ENCODE results near the gene EEIG2. TPM values are rescaled to one million over a fixed set of nuclear protein-coding genes. Genes with fewer than 3 reads are reported as not detected.

EEIG2 gene
- total and polyA plus RNA-seq, 2 donors (not counting 3 experiments of a cell fraction or from before 2014, with no cell fraction given), result 2.5 to 7.2 TPM

DNA sequence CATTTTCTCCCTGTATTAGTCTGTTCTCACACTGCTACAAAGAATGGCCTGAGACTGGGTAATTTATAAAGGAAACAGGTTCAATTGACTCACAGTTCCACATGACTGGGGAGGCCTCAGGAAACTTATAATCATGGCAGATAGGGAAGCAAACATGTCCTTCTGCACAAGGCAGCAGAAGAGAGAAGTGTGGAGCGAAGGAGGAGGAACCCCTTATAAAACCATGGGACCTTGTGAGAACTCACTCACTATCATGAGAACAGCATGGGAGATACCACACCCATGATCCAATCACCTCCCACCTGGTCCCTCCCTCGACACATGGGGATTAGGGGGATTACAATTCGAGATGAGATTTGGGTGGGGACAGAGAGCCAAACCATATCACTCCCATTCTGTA, 35.2 kb upstream of the EEIG2 start:
- H4K20me1 ChIP-seq (replicated peaks; ENCODE audit: control insufficient read depth, extremely low read depth, insufficient read depth, low read length), result no peaks in the 10 kb centered on the region
- H2AFZ ChIP-seq (ENCODE audit: low read depth, low read length), result no peak overlapping the region
- ChIA-PET POLR2A (no interaction called here), CTCF (no interaction called here)
- no peaks in the 10 kb centered on the region for H3K4me1 ChIP-seq (ENCODE audit: control insufficient read depth, extremely low read depth, insufficient read depth, low read length)
- no peak for TF ChIP-seq POLR2AphosphoS5 (IDR thresholded peaks at IDR 0.05; ENCODE audit: insufficient read depth, low read depth, low read length)
- TF ChIP-seq, protein P1, sequence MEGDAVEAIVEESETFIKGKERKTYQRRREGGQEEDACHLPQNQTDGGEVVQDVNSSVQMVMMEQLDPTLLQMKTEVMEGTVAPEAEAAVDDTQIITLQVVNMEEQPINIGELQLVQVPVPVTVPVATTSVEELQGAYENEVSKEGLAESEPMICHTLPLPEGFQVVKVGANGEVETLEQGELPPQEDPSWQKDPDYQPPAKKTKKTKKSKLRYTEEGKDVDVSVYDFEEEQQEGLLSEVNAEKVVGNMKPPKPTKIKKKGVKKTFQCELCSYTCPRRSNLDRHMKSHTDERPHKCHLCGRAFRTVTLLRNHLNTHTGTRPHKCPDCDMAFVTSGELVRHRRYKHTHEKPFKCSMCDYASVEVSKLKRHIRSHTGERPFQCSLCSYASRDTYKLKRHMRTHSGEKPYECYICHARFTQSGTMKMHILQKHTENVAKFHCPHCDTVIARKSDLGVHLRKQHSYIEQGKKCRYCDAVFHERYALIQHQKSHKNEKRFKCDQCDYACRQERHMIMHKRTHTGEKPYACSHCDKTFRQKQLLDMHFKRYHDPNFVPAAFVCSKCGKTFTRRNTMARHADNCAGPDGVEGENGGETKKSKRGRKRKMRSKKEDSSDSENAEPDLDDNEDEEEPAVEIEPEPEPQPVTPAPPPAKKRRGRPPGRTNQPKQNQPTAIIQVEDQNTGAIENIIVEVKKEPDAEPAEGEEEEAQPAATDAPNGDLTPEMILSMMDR (IDR thresholded peaks at IDR 0.05; ENCODE audit: extremely low read depth in 1 of 2, insufficient read depth in 1 of 2, low read depth in 1 of 2, low read length in 2 of 2), result no peak
- TF ChIP-seq, protein P2, sequence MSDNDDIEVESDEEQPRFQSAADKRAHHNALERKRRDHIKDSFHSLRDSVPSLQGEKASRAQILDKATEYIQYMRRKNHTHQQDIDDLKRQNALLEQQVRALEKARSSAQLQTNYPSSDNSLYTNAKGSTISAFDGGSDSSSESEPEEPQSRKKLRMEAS (IDR thresholded peaks at IDR 0.05; ENCODE audit: insufficient read depth, insufficient read length), result no peak
- TF ChIP-seq MYC (IDR thresholded peaks at IDR 0.05; ENCODE audit: low read depth, low read length), result no peak
- TF ChIP-seq GATA2 (IDR thresholded peaks at IDR 0.05; ENCODE audit: insufficient read depth, insufficient read length, low read depth, low read length), result no peak
- no peak for TF ChIP-seq POLR2A (IDR thresholded peaks at IDR 0.05; ENCODE audit: low read depth, low read length)
- TF ChIP-seq JUN (IDR thresholded peaks at IDR 0.05; ENCODE audit: borderline replicate concordance, insufficient read depth, insufficient read length, low read depth), result no peak
- no peak for TF ChIP-seq EZH2 (IDR thresholded peaks at IDR 0.05; ENCODE audit: borderline replicate concordance, low read depth, low read length, severe bottlenecking)
- TF ChIP-seq FOS (IDR thresholded peaks at IDR 0.05; ENCODE audit: borderline replicate concordance, insufficient read depth, low read length), result no peak
- no peak for DNase-seq (ENCODE audit: low read depth, low spot score)
- no peaks in the 10 kb centered on the region for H3K9me3 ChIP-seq (replicated peaks; ENCODE audit: control insufficient read depth, insufficient read depth, low read length)
- no peaks in the 10 kb centered on the region for H3K79me2 ChIP-seq (ENCODE audit: control insufficient read depth, insufficient read depth, low read length)
- no peaks in the 10 kb centered on the region for H3K36me3 ChIP-seq (ENCODE audit: control insufficient read depth in 2 of 2, extremely low read depth in 1 of 2, insufficient read depth in 2 of 2, low read length in 2 of 2)
- dilution Hi-C loops (cut with MboI; ENCODE audit: extremely low pct_ligation_motif_present, low sequenced_read_pairs) (no loop called here), intact Hi-C loops (cut with micrococcal nuclease) (no loop called here)
- no TSS peak for BruUV-seq (replicated peaks)
- FAIRE-seq, result no peak
- peaks cover 0 to 5% of the 10 kb centered on the region in 2 experiments for H3K27me3 ChIP-seq (ENCODE audit: control insufficient read depth in 2 of 2, insufficient read depth in 2 of 2, low read length in 2 of 2)
- H3K4me2 ChIP-seq (ENCODE audit: insufficient read depth, low read length), result no peak overlapping the region
- H3K9ac ChIP-seq (replicated peaks; ENCODE audit: extremely low read depth, insufficient read depth, low read length), result no peak overlapping the region
- H3K9me1 ChIP-seq (replicated peaks; ENCODE audit: control insufficient read depth, extremely low read depth, insufficient read depth, low read length), result no peaks in the 10 kb centered on the region
- H3K4me3 ChIP-seq (replicated peaks in 1 of 3; ENCODE audit: insufficient read depth in 1 of 3, low read depth in 1 of 3, low read length in 3 of 3), result no peak overlapping the region
- H3K27ac ChIP-seq (ENCODE audit: insufficient read depth, low read depth, low read length), result no peak overlapping the region

All from endothelial cell of umbilical vein (primary cell).